ENCODE data around the gene ZNF598. TPM values are rescaled to one million over a fixed set of nuclear protein-coding genes. Genes with fewer than 3 reads are reported as not detected.
A peak's percentile ranks its signal among the peaks of the same experiment; 100 is the strongest.

Gene ZNF598
- total RNA-seq, 1 experiment from 2014 or later: 70.9 TPM

GRCh38 chr16:1971796-1972489, 37.7 kb downstream of the ZNF598 start, which contains the start of gene TBL3:
Gene TBL3, plus strand, starts transcription at chr16:1972053. Its CDS starts 112 bp downstream, at chr16:1972165.
- peaks cover 8% of the 10 kb centered on the region for H3K23me2 ChIP-seq (ENCODE audit: insufficient read length, low read depth, low read length, poor library complexity, severe bottlenecking)
- Mint-ChIP-seq H3K9me3 (no peaks in the 10 kb centered on the region; a peak in 2 of 5 replicates), H3K27me3 (ENCODE audit: low read depth) (no peaks in the 10 kb centered on the region), H3K36me3 (ENCODE audit: insufficient read depth in 1 of 3, low read depth in 3 of 3) (peaks cover 10 to 22% (median 22%) of the 10 kb centered on the region in 3 experiments), H3K4me3 (peak within 1 kb of the TSS; percentile 93 to 96), H3K27ac (peak within 1 kb of the TSS; percentile 94 to 98 (median 95)), H3K4me1 (peaks cover 8 to 14% of the 10 kb centered on the region in 2 experiments)
- H3T11ph ChIP-seq (ENCODE audit: low read length): no peak within 1 kb of the TSS
- no peak within 1 kb of the TSS for H3K56ac ChIP-seq (ENCODE audit: insufficient read length, low read depth, low read length)
- peak; percentile 94 for DNase-seq
- H4K20me1 ChIP-seq (ENCODE audit: control insufficient read depth, insufficient read depth, insufficient read length): no peaks in the 10 kb centered on the region
- TF ChIP-seq, protein P1, sequence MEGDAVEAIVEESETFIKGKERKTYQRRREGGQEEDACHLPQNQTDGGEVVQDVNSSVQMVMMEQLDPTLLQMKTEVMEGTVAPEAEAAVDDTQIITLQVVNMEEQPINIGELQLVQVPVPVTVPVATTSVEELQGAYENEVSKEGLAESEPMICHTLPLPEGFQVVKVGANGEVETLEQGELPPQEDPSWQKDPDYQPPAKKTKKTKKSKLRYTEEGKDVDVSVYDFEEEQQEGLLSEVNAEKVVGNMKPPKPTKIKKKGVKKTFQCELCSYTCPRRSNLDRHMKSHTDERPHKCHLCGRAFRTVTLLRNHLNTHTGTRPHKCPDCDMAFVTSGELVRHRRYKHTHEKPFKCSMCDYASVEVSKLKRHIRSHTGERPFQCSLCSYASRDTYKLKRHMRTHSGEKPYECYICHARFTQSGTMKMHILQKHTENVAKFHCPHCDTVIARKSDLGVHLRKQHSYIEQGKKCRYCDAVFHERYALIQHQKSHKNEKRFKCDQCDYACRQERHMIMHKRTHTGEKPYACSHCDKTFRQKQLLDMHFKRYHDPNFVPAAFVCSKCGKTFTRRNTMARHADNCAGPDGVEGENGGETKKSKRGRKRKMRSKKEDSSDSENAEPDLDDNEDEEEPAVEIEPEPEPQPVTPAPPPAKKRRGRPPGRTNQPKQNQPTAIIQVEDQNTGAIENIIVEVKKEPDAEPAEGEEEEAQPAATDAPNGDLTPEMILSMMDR (conservative IDR thresholded peaks at IDR 0.05): no peak
- peak within 1 kb of the TSS; percentile 3 for H3K18ac ChIP-seq (ENCODE audit: insufficient read length, low read depth, low read length)
- no peak within 1 kb of the TSS for H3K23ac ChIP-seq (ENCODE audit: insufficient read length, low read depth, low read length)
- H3K14ac ChIP-seq (ENCODE audit: insufficient read depth, low read length): peak within 1 kb of the TSS; percentile 16
- peaks cover 6% of the 10 kb centered on the region; the same call in 1 of the 2 replicates for H3K79me2 ChIP-seq (ENCODE audit: insufficient read depth, low read length)
- peak within 1 kb of the TSS; percentile 62 for H3K4me2 ChIP-seq (ENCODE audit: insufficient read depth, insufficient read length, low read length)
- no peak within 1 kb of the TSS for H2AFZ ChIP-seq (ENCODE audit: low read length)
- no peak within 1 kb of the TSS for H2BK15ac ChIP-seq (ENCODE audit: low read depth, low read length)
- no peak within 1 kb of the TSS for H3K27ac ChIP-seq (ENCODE audit: insufficient read length, low read depth, low read length)
- peak within 1 kb of the TSS; percentile 68 for H3K9ac ChIP-seq (ENCODE audit: extremely low read depth, insufficient read length, low read length)
- no peak within 1 kb of the TSS for H2BK12ac ChIP-seq (ENCODE audit: insufficient read length, low read depth, low read length)
- H2BK120ac ChIP-seq (ENCODE audit: low read depth, low read length, poor library complexity, severe bottlenecking): no peak within 1 kb of the TSS
- no peaks in the 10 kb centered on the region for H3K27me3 ChIP-seq (ENCODE audit: insufficient read depth, low read length)
- no CpG with 5 or more reads among the region's 78 CpGs for WGBS (ENCODE audit: extremely low coverage, insufficient read length, low lambda C conversion rate)
- no peak within 1 kb of the TSS for H3K4ac ChIP-seq (ENCODE audit: low read depth, low read length)
- no peaks in the 10 kb centered on the region for H3K4me1 ChIP-seq (ENCODE audit: insufficient read depth, low read length)
- H4K8ac ChIP-seq (replicated peaks; ENCODE audit: insufficient read length, low read depth, low read length): no peak within 1 kb of the TSS
- no peak within 1 kb of the TSS for H2BK5ac ChIP-seq (ENCODE audit: insufficient read length, low read length)
- no peaks in the 10 kb centered on the region for H3K9me3 ChIP-seq (ENCODE audit: control insufficient read depth, low read depth, low read length)
- no peak within 1 kb of the TSS for H4K5ac ChIP-seq (ENCODE audit: insufficient read length, low read depth, low read length)
- H4K91ac ChIP-seq (ENCODE audit: insufficient read length, low read depth, low read length): no peak within 1 kb of the TSS
- peaks cover 5% of the 10 kb centered on the region for H3K79me1 ChIP-seq (ENCODE audit: insufficient read depth, low read depth, low read length, poor library complexity, severe bottlenecking)
- no peak within 1 kb of the TSS for H2AK5ac ChIP-seq (ENCODE audit: insufficient read length, low read length)
- no peak within 1 kb of the TSS for H2BK20ac ChIP-seq (ENCODE audit: low read depth, low read length, poor library complexity, severe bottlenecking)
